Testis (tissue), 2 donors: ENCODE results near the gene LRRC41.

ENCODE experiments used
- CTCF ChIP-seq, 3 experiments: fragments of 450-650 bp in 2 of 3; fragments of 200-600 bp in 1 of 3; sonication (generic) in 1 of 3; IDR thresholded peaks; one replicate each; pipeline ENCODE4 v1.5.1; 2016 to 2019; ENCODE audit warnings: antibody characterized with exemption in 3 of 3, mild to moderate bottlenecking in 2 of 3, moderate library complexity in 1 of 3
- POLR2A ChIP-seq: fragments of 450-650 bp; IDR thresholded peaks from one replicate; pipeline ENCODE4 v1.6.1; 2017; ENCODE audit warnings: antibody characterized with exemption, mild to moderate bottlenecking, moderate library complexity

DNA sequence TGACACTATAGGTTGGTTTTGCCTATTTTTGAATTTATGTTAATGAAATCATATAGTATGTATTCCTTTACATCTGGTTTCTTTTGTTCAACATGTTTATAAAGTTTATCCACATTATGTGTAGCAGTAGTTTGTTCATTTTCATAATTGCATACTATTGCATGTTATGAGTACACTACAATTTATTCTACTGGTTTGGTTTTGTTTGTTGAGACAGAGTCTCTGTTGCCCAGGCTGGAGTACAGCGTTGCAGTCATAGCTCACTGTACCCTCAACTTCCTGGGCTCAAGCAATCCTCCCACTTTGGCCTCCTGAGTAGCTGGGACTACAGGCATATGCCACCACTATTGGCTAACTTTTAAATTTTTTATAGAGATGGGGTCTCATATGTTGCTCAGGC, 34.8 kb downstream of the LRRC41 start:
- TF ChIP-seq CTCF (IDR thresholded peaks at IDR 0.05) (no peak), POLR2A (no peak)
